HFF-Myc (cell line): ENCODE measurements around the gene TMEM151B.
A peak's percentile ranks its signal among the peaks of the same experiment; 100 is the strongest.

Source experiments
- DNase-seq: peaks from one replicate; pipeline ENCODE4 v3.0.0-alpha.2; 2011; ENCODE audit warnings: low read depth; ENCODE audit errors: extremely low read depth
- H3K4me3 ChIP-seq: replicated peaks from 2 replicates; pipeline ENCODE4 v1.5.1; 2011; ENCODE audit warnings: low read depth, mild to moderate bottlenecking, control low read depth, low read length
- TF ChIP-seq, protein P1 (sequence below): IDR thresholded peaks from 2 replicates; pipeline ENCODE4 v1.5.1; 2012; ENCODE audit warnings: mild to moderate bottlenecking, low read depth, low read length, control low read depth; ENCODE audit errors: missing control alignments

Gene TMEM151B

DNA sequence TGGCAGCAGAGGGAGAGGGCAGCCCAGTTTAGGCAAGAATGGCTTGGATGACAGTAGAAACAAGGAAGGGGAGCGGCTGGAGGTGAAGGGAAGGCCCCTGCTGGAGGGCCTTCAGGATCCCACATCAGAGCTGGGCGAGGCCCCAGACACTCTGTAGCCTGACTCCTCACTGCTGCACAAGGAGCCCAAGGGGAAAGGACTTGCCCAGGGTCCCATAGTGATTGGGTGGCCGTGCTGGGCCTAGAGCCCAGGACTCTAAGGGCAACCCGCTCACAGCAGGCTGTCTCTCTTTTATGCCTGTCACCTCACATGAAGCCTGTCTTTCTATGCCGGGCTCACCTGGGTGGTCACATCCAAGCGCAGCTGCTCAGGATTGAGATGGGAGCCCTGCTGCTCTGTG is 33.6 kb downstream of the TMEM151B start:
- TF ChIP-seq, protein P1, sequence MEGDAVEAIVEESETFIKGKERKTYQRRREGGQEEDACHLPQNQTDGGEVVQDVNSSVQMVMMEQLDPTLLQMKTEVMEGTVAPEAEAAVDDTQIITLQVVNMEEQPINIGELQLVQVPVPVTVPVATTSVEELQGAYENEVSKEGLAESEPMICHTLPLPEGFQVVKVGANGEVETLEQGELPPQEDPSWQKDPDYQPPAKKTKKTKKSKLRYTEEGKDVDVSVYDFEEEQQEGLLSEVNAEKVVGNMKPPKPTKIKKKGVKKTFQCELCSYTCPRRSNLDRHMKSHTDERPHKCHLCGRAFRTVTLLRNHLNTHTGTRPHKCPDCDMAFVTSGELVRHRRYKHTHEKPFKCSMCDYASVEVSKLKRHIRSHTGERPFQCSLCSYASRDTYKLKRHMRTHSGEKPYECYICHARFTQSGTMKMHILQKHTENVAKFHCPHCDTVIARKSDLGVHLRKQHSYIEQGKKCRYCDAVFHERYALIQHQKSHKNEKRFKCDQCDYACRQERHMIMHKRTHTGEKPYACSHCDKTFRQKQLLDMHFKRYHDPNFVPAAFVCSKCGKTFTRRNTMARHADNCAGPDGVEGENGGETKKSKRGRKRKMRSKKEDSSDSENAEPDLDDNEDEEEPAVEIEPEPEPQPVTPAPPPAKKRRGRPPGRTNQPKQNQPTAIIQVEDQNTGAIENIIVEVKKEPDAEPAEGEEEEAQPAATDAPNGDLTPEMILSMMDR = no peak
- no peak for DNase-seq
- H3K4me3 ChIP-seq = no peak overlapping the region

DNA sequence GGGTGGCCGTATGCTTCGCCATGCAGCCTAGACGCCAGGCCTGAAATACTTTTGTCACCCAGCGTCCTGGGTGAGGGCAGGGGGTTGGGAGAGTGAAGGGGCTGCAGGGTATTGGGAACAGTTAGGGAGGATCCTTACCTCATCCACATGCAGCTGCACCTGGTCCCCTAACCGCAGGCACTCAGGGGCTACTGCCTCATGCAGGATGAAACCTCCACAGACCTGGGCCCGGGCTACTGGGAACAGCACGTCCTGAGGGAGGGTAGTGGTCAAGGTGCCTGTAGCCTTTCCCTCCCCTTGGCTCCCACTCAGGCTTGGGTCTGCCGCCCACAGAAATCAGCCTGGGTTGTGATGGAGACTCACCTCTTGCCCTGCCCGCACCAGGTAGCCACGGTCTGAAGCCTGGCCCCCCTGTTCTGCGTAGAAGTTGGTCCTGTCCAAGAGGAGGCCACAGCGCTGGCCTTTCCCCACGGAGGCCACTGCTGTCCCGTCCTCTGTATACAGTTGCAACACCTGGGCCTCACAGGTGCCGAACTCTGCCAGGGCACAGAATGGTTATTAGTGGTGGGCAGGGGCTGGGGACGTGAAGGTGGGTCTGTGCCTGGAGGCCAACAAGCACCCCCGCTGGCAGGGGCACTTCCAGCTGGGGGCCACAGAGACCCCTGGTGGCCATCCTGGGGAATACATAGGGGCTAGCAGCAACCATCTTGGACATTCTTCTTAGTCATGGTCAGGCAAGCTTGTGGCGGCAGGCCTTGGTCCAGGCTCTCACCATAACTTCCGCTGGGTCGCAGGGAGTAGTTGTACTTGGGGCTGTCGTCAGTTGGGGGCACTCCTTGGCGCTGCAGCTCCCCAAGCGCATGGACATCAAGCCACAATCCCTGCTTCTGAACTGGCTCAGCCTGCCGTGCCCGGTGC is 34.3 kb downstream of the TMEM151B start:
- DNase-seq = no peak
- TF ChIP-seq, protein P1 = peak; percentile 83
- H3K4me3 ChIP-seq = no peak overlapping the region

DNA sequence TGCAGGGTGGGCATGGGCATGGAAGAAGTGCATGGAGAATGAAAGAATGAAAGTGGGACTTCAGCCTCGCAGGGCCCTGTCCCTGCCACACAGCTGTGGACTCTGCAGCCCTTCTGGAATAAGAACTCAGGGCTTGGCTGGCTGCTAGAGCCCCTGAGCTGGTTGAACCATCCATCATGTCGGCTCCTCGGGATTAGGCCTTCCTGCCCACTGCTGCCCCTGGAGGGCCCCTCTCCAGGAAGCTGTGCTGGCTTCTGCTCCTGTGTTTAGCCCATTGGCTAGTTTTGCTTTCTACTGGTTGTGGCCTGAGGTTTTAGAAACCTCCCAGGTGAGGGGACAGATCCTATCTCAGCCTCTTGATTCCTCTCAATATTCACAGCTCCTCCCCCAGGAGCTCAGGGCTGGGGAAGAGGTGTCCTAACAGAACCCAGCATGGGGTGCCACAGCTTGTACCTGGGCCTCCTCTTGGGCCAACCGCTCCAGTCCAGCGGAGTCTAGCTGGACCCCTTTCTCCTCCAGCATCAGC is 35.0 kb downstream of the TMEM151B start:
- no peak for DNase-seq
- no peak overlapping the region for H3K4me3 ChIP-seq
- TF ChIP-seq, protein P1 = no peak

DNA sequence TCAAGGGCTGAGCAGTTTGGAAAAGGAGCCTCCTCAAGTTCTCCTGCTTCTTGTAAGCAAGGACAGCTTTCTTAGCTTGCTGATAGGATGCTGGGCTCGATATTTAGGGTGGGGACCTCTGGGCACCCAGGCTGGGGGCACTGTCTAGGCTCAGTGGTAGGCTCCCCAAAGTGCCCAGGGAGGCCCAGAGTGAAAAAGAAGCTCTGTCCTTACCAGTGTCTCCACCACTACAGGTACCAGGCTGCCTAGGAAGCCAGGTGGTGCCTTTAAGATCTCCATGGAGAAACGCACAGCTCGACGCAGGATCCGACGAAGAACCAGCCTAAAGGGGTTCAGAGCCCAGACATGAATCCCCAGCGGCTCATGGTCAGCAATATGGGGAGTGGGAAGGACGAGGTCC is 36.5 kb downstream of the TMEM151B start:
- no peak for DNase-seq
- no peak overlapping the region for H3K4me3 ChIP-seq
- TF ChIP-seq, protein P1 = no peak

DNA sequence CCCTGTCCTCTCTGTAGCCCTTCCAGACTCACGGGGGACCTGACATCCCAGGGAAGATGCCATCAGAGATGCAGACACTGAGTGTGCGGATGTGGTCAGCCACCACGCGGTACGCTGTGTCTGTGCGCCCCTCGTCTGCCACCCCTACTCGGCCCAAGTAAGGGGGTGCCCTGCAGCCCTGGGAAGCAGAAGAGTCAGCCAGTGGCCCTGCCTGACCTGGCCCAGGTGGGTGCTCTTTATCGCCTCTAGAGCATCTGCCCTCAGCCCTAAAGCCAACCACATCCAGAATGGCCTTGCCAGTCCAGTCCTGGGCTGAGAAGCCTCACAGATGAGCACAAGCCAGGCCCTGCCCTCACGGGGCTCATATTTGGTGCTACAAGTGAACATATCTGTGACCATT is 37.0 kb downstream of the TMEM151B start:
- TF ChIP-seq, protein P1 = no peak
- DNase-seq = no peak
- H3K4me3 ChIP-seq = no peak overlapping the region

DNA sequence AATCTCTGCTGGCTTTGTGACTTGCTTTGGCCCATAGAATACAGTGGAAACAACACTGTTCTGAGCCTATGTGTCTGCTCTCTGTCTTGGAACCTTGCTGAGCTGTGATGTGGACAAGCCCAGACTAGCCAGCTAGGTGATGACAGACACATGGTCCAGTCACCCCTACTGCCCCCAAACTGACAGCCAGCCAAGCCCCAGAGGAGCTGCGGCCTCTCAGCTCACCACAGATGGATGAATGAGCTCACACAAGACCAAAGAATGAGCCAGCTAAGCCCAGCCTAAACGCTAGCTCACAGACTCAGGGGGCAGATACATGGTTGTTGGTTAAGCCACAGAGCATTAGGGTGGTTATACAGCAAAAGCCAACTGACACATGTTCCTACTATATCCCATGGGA is 38.8 kb downstream of the TMEM151B start:
- DNase-seq = peak; percentile 71
- TF ChIP-seq, protein P1 = no peak
- no peak overlapping the region for H3K4me3 ChIP-seq

DNA sequence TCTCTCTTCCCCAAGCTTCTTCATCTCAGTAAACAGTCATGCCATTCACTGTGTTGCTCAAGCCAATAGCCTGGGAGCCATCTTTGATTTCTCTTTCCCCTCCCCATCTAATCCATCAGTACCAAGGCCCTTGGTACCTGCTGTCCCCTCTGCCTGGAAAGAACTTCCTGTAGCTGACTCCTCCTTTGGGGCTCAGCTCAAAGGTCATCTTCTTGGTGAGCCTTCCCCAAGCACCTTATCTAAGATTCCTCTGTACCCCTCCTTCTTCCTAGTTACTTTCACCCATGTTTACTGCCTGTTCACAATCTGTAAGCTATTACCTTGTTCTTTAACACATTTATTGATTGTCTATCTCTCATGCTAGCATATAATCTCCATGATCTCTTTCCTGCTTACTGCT is 39.4 kb downstream of the TMEM151B start:
- TF ChIP-seq, protein P1 = no peak
- no peak for DNase-seq
- H3K4me3 ChIP-seq = no peak overlapping the region
